Colonic mucosa (tissue), 4 donors: Measurements from ENCODE around the gene GABRG3. TPM values are rescaled to one million over a fixed set of nuclear protein-coding genes. Genes with fewer than 3 reads are reported as not detected.

Source experiments
- DNase-seq: peaks from one replicate; pipeline ENCODE4 v3.0.0-alpha.2; 2020
- H3K27ac ChIP-seq: fragments of 200-600 bp; one replicate; pipeline ENCODE4 v1.8.0; 2021
- H3K27me3 ChIP-seq: fragments of 200-600 bp; one replicate; pipeline ENCODE4 v1.8.0; 2021
- H3K36me3 ChIP-seq: fragments of 200-600 bp; one replicate; pipeline ENCODE4 v1.8.0; 2021
- H3K4me1 ChIP-seq: fragments of 200-600 bp; one replicate; pipeline ENCODE4 v1.8.0; 2021; ENCODE audit warnings: mild to moderate bottlenecking
- H3K4me3 ChIP-seq: fragments of 200-600 bp; one replicate; pipeline ENCODE4 v1.8.0; 2021
- H3K9ac ChIP-seq, 2 donors: one replicate each; pipeline ENCODE4 v1.7.0; 2013; ENCODE audit warnings: control low read depth in 2 of 2, low read depth in 2 of 2, low read length in 2 of 2
- H3K9me3 ChIP-seq: fragments of 200-600 bp; one replicate; pipeline ENCODE4 v1.8.0; 2021
- CTCF ChIP-seq: fragments of 200-600 bp; IDR thresholded peaks from one replicate; pipeline ENCODE4 v1.8.0; 2022; ENCODE audit warnings: antibody characterized with exemption, mild to moderate bottlenecking
- intact Hi-C: fragments of 100-400 bp; cut with DNase I; formaldehyde crosslinking; loops from one replicate; pipeline ENCODE4 v1.14.1; 2022
- total RNA-seq, 2 donors: library from RNA; stranded (reverse); fragmentation: NEBNext Ultra II Directional in 1 of 2; extraction: Animal tissue kit (Norgen Biotek cat#: 25700) in 1 of 2; gene quantifications; one replicate each; pipeline ENCODE4 v1.2.1, GENCODE V29; 2021
- donor health status: healthy.
- donor health status: DM: no; HTN: no; CAD: no.
- donor health status: DM: no; HTN: no; CAD: no.

The GABRG3 gene
- total RNA-seq, 2 donors from 2014 or later = not detected

DNA sequence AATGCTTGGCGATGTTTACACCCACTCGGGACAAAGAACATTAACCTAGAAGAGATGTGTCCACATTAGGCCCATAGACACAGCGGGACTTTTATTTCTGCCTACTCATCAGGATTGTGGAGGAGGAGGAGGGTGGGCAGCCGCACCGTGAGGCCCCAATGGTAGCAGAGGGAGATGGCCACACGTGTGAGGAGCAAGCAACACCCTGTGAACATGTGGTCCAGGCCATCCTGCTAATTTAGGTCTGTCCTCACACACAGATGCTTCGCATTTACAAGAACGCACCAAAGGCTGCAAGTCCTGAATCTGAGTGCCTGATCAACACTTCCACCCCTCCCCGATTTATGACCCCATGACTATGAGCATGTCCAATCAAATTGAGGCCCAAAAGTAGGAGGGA, 560.0 kb downstream of the GABRG3 start:
- H3K36me3 ChIP-seq = no peaks in the 10 kb centered on the region
- H3K9ac ChIP-seq = no peak overlapping the region
- H3K9me3 ChIP-seq = no peaks in the 10 kb centered on the region
- intact Hi-C loops = no loop called here
- no peak overlapping the region for H3K27ac ChIP-seq
- H3K27me3 ChIP-seq = no peaks in the 10 kb centered on the region
- no peak for TF ChIP-seq CTCF
- no peak overlapping the region for H3K4me3 ChIP-seq
- no peaks in the 10 kb centered on the region for H3K4me1 ChIP-seq
- DNase-seq = no peak

DNA sequence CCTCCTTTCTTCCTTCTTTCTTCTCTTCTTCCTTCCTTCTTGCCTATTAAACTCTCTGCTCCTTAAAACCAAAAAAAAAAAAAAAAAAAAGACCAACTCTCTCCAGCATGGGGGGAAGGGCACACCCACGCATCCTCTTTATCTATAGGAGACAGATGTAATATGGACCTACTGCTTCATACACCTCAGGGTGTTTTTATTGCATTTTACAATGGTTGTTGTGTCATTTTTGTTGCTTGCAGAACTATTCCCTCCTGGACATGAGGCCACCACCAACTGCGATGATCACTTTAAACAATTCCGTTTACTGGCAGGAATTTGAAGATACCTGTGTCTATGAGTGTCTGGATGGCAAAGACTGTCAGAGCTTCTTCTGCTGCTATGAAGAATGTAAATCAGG, 561.4 kb downstream of the GABRG3 start:
- H3K4me1 ChIP-seq = no peaks in the 10 kb centered on the region
- H3K27me3 ChIP-seq = no peaks in the 10 kb centered on the region
- H3K36me3 ChIP-seq = no peaks in the 10 kb centered on the region
- H3K4me3 ChIP-seq = no peak overlapping the region
- no peak overlapping the region for H3K9ac ChIP-seq
- H3K9me3 ChIP-seq = no peaks in the 10 kb centered on the region
- DNase-seq = no peak
- H3K27ac ChIP-seq = no peak overlapping the region
- intact Hi-C loops = no loop called here
- no peak for TF ChIP-seq CTCF

DNA sequence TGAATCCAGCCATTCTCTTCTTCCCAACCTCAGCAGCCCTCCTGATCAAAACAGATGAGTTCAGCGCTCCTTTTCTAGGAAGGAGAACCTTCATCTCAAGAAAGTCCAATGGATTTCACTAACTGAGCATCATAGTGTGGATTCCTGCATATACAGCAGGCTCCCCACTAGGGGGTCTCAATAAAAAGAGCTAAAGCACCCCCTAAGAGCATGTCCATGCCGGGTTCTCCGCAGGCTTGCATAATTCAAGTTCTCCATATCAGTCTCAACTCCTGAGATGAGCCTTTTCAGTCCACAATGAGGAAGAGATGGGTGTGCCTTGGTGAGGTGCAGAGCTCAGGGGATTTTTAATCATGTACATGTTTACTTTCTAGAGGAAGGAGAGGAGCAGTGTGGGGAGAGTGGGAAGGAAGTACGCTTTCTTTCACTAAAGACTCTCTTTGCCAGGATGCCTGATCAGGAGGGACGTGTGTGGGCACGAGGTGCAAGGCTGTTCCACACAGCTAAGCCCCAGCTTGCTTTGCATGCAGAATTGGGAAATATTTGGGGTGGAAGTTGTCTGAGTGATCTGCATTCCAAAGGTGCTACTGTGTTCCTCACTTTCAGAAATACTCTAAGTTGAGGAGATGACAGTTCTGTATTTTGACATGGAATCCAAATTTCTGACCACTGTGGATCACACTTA, 564.6 kb downstream of the GABRG3 start:
- Histone ChIP-seq H3K4me1 (no peaks in the 10 kb centered on the region), H3K9ac (no peak overlapping the region), H3K27me3 (no peaks in the 10 kb centered on the region), H3K27ac (no peak overlapping the region), H3K9me3 (no peaks in the 10 kb centered on the region), H3K36me3 (no peaks in the 10 kb centered on the region), H3K4me3 (no peak overlapping the region)
- TF ChIP-seq CTCF = no peak
- intact Hi-C loops = no loop called here
- no peak for DNase-seq

GRCh38 chr15:27538325-27538724, 567.3 kb downstream of the GABRG3 start:
- intact Hi-C loops = no loop called here
- DNase-seq = no peak
- TF ChIP-seq CTCF = no peak

DNA sequence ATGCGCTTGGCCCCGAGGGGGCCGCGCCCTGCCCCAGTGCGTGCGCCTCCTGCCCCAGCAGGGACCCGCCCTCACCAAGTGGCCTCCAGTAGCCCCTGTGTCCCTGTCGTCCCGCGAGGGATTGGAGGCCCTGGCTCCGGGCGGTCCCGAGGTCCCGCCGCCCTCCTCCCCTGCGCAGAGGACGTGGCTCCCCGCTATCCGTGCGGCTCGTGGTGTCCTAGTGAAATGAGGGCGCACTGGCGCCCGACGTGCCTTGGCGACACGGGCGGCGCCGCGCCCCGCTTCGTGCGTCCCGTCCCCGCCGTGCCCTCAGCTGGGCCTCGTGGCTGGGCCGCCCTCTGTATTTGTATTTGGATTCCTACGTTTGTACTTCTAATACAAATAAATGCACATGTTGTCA, 570.6 kb downstream of the GABRG3 start:
- Histone ChIP-seq H3K27ac (no peak overlapping the region), H3K9me3 (no peaks in the 10 kb centered on the region), H3K4me1 (no peaks in the 10 kb centered on the region), H3K27me3 (no peaks in the 10 kb centered on the region), H3K4me3 (no peak overlapping the region), H3K9ac (no peak overlapping the region), H3K36me3 (no peaks in the 10 kb centered on the region)
- intact Hi-C loops = no loop called here
- DNase-seq = no peak
- no peak for TF ChIP-seq CTCF

More at GRCh38 chr15:27538325-27538724, 567.3 kb downstream of the GABRG3 start:
- no peak overlapping the region for H3K27ac ChIP-seq
- H3K4me1 ChIP-seq = no peaks in the 10 kb centered on the region
- H3K27me3 ChIP-seq = no peaks in the 10 kb centered on the region
- no peaks in the 10 kb centered on the region for H3K9me3 ChIP-seq
- no peaks in the 10 kb centered on the region for H3K36me3 ChIP-seq
- no peak overlapping the region for H3K9ac ChIP-seq
- H3K4me3 ChIP-seq = no peak overlapping the region
